Activated CD8-positive, alpha-beta memory T cell treated with anti-CD3 and anti-CD28 coated beads for 36 hours (primary cell): ENCODE measurements around the gene GPR156. TPM values are rescaled to one million over a fixed set of nuclear protein-coding genes. Genes with fewer than 3 reads are reported as not detected.

Source experiments
- CTCF ChIA-PET: fragments of 350-600 bp; sonication (Branson Sonifier 250); formaldehyde crosslinking; loops from one replicate; lab custom pipeline; 2021; ENCODE audit warnings: antibody characterized with exemption; lab: Charles Lee
- POLR2A ChIA-PET: fragments of 350-600 bp; sonication (Branson Sonifier 250); formaldehyde crosslinking; loops from one replicate; lab custom pipeline; 2021; ENCODE audit warnings: antibody characterized with exemption; lab: Charles Lee
- total RNA-seq, 2 experiments: library from RNA; stranded (reverse); gene quantifications; one replicate each; pipeline ENCODE4 v1.2.3, GENCODE V29; 2021

GPR156 gene
- total RNA-seq, 2 experiments from 2014 or later: 0.06 TPM; not detected in 1

GRCh38 chr3:120203621-120204020 lies 81.4 kb downstream of the GPR156 start:
- CTCF ChIA-PET: no interaction called here
- POLR2A ChIA-PET: no interaction called here

GRCh38 chr3:120203016-120203415 lies 82.0 kb downstream of the GPR156 start:
- ChIA-PET CTCF (no interaction called here), POLR2A (no interaction called here)

- ChIA-PET CTCF (no interaction called here), POLR2A (no interaction called here)
These were observed 82.7 kb downstream of the GPR156 start for GRCh38 chr3:120202363-120202762.

GRCh38 chr3:120200493-120201235 lies 84.4 kb downstream of the GPR156 start:
- ChIA-PET POLR2A (no interaction called here), CTCF (no interaction called here)

- POLR2A ChIA-PET: no interaction called here
- CTCF ChIA-PET: interaction anchor here (0.6 to 1.0 kb wide), 2 partner anchors 104 to 301 kb away, joined by 3 read pairs; partner anchors contain the start of gene GSK3B
These were observed 86.6 kb downstream of the GPR156 start for GRCh38 chr3:120198305-120198878.

- POLR2A ChIA-PET: no interaction called here
- CTCF ChIA-PET: no interaction called here
These were observed 88.2 kb downstream of the GPR156 start for GRCh38 chr3:120196812-120197211.

GRCh38 chr3:120196333-120196732 lies 88.7 kb downstream of the GPR156 start:
- CTCF ChIA-PET: no interaction called here
- POLR2A ChIA-PET: interaction anchor here (0.8 kb wide), 1 partner anchor 32 kb away, joined by 3 read pairs; no protein-coding TSS in a partner anchor

- CTCF ChIA-PET: no interaction called here
- POLR2A ChIA-PET: no interaction called here
These were observed 91.5 kb downstream of the GPR156 start for GRCh38 chr3:120193554-120193953.

GRCh38 chr3:120192579-120192978 lies 92.4 kb downstream of the GPR156 start:
- CTCF ChIA-PET: no interaction called here
- POLR2A ChIA-PET: no interaction called here

GRCh38 chr3:120192159-120192558 lies 92.9 kb downstream of the GPR156 start:
- ChIA-PET CTCF (no interaction called here), POLR2A (no interaction called here)

- ChIA-PET CTCF (interaction anchor here (0.6 to 1.1 kb wide), 2 partner anchors 219 to 291 kb away, joined by 3 to 4 read pairs; no protein-coding TSS in a partner anchor), POLR2A (no interaction called here)
These were observed 102.2 kb downstream of the GPR156 start for GRCh38 chr3:120182613-120183511.

GRCh38 chr3:120181632-120182031 lies 103.4 kb downstream of the GPR156 start:
- ChIA-PET POLR2A (no interaction called here), CTCF (no interaction called here)

GRCh38 chr3:120180731-120181412 lies 104.2 kb downstream of the GPR156 start:
- CTCF ChIA-PET: no interaction called here
- POLR2A ChIA-PET: no interaction called here

- ChIA-PET POLR2A (no interaction called here), CTCF (no interaction called here)
These were observed 107.2 kb downstream of the GPR156 start for GRCh38 chr3:120177707-120178306.

- ChIA-PET POLR2A (no interaction called here), CTCF (no interaction called here)
These were observed 107.9 kb downstream of the GPR156 start for GRCh38 chr3:120177151-120177550.

GRCh38 chr3:120174811-120175539 lies 110.0 kb downstream of the GPR156 start:
- POLR2A ChIA-PET: no interaction called here
- CTCF ChIA-PET: no interaction called here

- ChIA-PET CTCF (no interaction called here), POLR2A (no interaction called here)
These were observed 111.9 kb downstream of the GPR156 start for GRCh38 chr3:120173056-120173675.

- ChIA-PET POLR2A (no interaction called here), CTCF (interaction anchor here (0.6 kb wide), 1 partner anchor 298 kb away, joined by 4 read pairs; no protein-coding TSS in a partner anchor)
These were observed 113.0 kb downstream of the GPR156 start for GRCh38 chr3:120172070-120172469.
